A549 (cell line): ENCODE data around the gene SETDB2. TPM values are rescaled to one million over a fixed set of nuclear protein-coding genes. Genes with fewer than 3 reads are reported as not detected.

ENCODE experiments used
- ATAC-seq, 2 experiments: fragments of 200-7000 bp in 1 of 2; fragments of >200 bp in 1 of 2; cut with Nextera tagmentation in 1 of 2; cut with Tn5 transposase in 1 of 2; 3 replicates each; pipeline versions ENCODE4 v1.8.0 to v1.9.1; 2018 to 2020; ENCODE audit warnings: mild to moderate bottlenecking in 1 of 2, moderate library complexity in 1 of 2
- CTCF ChIA-PET: fragments of 300-600 bp; sonication (Branson Sonifier 250); formaldehyde crosslinking; extraction: SDS; loops from one replicate; lab custom pipeline; 2021; ENCODE audit warnings: antibody characterized with exemption, inconsistent platforms; lab: Yijun Ruan, JAX
- POLR2A ChIA-PET: fragments of 350-600 bp; formaldehyde crosslinking; extraction: SDS; loops from one replicate; lab custom pipeline; 2021; ENCODE audit warnings: antibody characterized with exemption, inconsistent platforms; lab: Yijun Ruan, JAX
- DNase-seq, 2 experiments: peaks; one replicate each; pipeline versions ENCODE4 v3.0.0 to v3.0.0-alpha.2; 2011 to 2016; ENCODE audit warnings: low read depth in 1 of 2, low spot score in 1 of 2
- FAIRE-seq: peaks from 2 replicates; lab custom pipeline; 2011; peaks lifted over from hg19 to GRCh38; lab: Jason Lieb, UNC
- H3K27ac ChIP-seq, 2 experiments: fragments of >200 bp; sonication (Bioruptor Twin); formaldehyde crosslinking; 3 replicates each; pipeline ENCODE4 v1.5.1; 2016 to 2017
- H3K4me1 ChIP-seq: fragments of >200 bp; sonication (Bioruptor Twin); formaldehyde crosslinking; 3 replicates; pipeline ENCODE4 v1.6.1; 2016
- H3K4me2 ChIP-seq: fragments of >200 bp; sonication (Bioruptor Twin); formaldehyde crosslinking; 3 replicates; pipeline ENCODE4 v1.6.1; 2016
- H3K4me3 ChIP-seq: fragments of >200 bp; sonication (Bioruptor Twin); formaldehyde crosslinking; 3 replicates; pipeline ENCODE4 v1.5.1; 2016
- H3K9me3 ChIP-seq: fragments of >200 bp; sonication (Bioruptor Twin); formaldehyde crosslinking; 3 replicates; pipeline ENCODE4 v1.6.1; 2016
- BHLHE40 ChIP-seq: IDR thresholded peaks from 2 replicates; pipeline ENCODE4 v1.6.1; 2012; ENCODE audit warnings: low read depth, low read length, inconsistent platforms
- CBX8 ChIP-seq: fragments of 200-600 bp; sonication (generic); IDR thresholded peaks from 2 replicates; pipeline ENCODE4 v1.6.1; 2016
- CEBPB ChIP-seq, 2 experiments: fragments of >200 bp in 1 of 2; sonication (Bioruptor Twin) in 1 of 2; formaldehyde crosslinking in 1 of 2; IDR thresholded peaks; 2 replicates each; pipeline ENCODE4 v1.6.1; 2012 to 2016
- CHD2 ChIP-seq: fragments of 150-350 bp; IDR thresholded peaks from 2 replicates; pipeline ENCODE4 v1.6.1; 2014; ENCODE audit warnings: low read length; ENCODE audit not compliant: partially characterized antibody
- EHF ChIP-seq: fragments of 250-450 bp; sonication (Bioruptor Pico); IDR thresholded peaks from 2 replicates; pipeline ENCODE4 v1.5.0; 2020; ENCODE audit warnings: mild to moderate bottlenecking
- EP300 ChIP-seq, 2 experiments: fragments of >200 bp; sonication (Bioruptor Twin); formaldehyde crosslinking; IDR thresholded peaks; 2 replicates in 1 of 2; 3 replicates in 1 of 2; pipeline ENCODE4 v1.6.1; 2016 to 2017
- ESRRA ChIP-seq: fragments of 150-350 bp; IDR thresholded peaks from 2 replicates; pipeline ENCODE4 v1.6.1; 2014; ENCODE audit warnings: mild to moderate bottlenecking, low read length, borderline replicate concordance
- GATA3 ChIP-seq: IDR thresholded peaks from 2 replicates; pipeline ENCODE4 v1.6.1; 2012; ENCODE audit warnings: borderline replicate concordance
- HMGXB4 ChIP-seq: fragments of 250-450 bp; sonication (Bioruptor Pico); IDR thresholded peaks from 2 replicates; pipeline ENCODE4 v1.5.0; 2021; ENCODE audit warnings: mild to moderate bottlenecking, moderate library complexity, borderline replicate concordance
- HOXA7 ChIP-seq: fragments of 250-450 bp; sonication (Bioruptor Pico); IDR thresholded peaks from 2 replicates; pipeline ENCODE4 v1.5.0; 2020; ENCODE audit warnings: mild to moderate bottlenecking, moderate library complexity
- HOXB13 ChIP-seq: fragments of 250-450 bp; sonication (Bioruptor Pico); IDR thresholded peaks from 2 replicates; pipeline ENCODE4 v1.5.0; 2020; ENCODE audit warnings: low read depth, mild to moderate bottlenecking, moderate library complexity
- JUN ChIP-seq, 2 experiments: fragments of >200 bp; sonication (Bioruptor Twin); formaldehyde crosslinking; IDR thresholded peaks; 2 replicates in 1 of 2; 3 replicates in 1 of 2; pipeline ENCODE4 v1.6.1; 2016 to 2017
- KDM5A ChIP-seq: fragments of 200-600 bp; sonication (generic); IDR thresholded peaks from 2 replicates; pipeline ENCODE4 v1.6.1; 2016; ENCODE audit warnings: antibody characterized with exemption, mild to moderate bottlenecking
- MAFK ChIP-seq: fragments of 450-650 bp; IDR thresholded peaks from 2 replicates; pipeline ENCODE4 v1.6.1; 2014; ENCODE audit not compliant: partially characterized antibody
- NPAS2 ChIP-seq: fragments of 250-450 bp; sonication (Bioruptor Pico); IDR thresholded peaks from 2 replicates; pipeline ENCODE4 v1.8.0; 2022; ENCODE audit warnings: mild to moderate bottlenecking, moderate library complexity, borderline replicate concordance
- NR3C1 ChIP-seq: fragments of >200 bp; sonication (Bioruptor Twin); formaldehyde crosslinking; IDR thresholded peaks from 3 replicates; pipeline ENCODE4 v1.6.1; 2017
- PBX3 ChIP-seq: IDR thresholded peaks from 2 replicates; pipeline ENCODE4 v1.6.1; 2012
- PHF8 ChIP-seq: fragments of 200-600 bp; sonication (generic); IDR thresholded peaks from 2 replicates; pipeline ENCODE4 v1.6.1; 2016; ENCODE audit warnings: low read depth, mild to moderate bottlenecking, antibody characterized with exemption, moderate library complexity, borderline replicate concordance
- POLR2A ChIP-seq: IDR thresholded peaks from 2 replicates; pipeline ENCODE4 v1.6.1; 2012; ENCODE audit warnings: mild to moderate bottlenecking, low read length
- RARB ChIP-seq: fragments of 250-450 bp; sonication (Bioruptor Pico); IDR thresholded peaks from 2 replicates; pipeline ENCODE4 v1.8.0; 2021; ENCODE audit warnings: mild to moderate bottlenecking, moderate library complexity
- RNF2 ChIP-seq: fragments of 200-600 bp; sonication (generic); IDR thresholded peaks from 2 replicates; pipeline ENCODE4 v1.6.1; 2016; ENCODE audit warnings: low read depth, mild to moderate bottlenecking, antibody characterized with exemption, moderate library complexity, borderline replicate concordance
- ZC3H11A ChIP-seq: fragments of 450-650 bp; IDR thresholded peaks from 2 replicates; pipeline ENCODE4 v1.6.1; 2014; ENCODE audit warnings: antibody characterized with exemption, mild to moderate bottlenecking
- ZFP36 ChIP-seq: fragments of 450-650 bp; IDR thresholded peaks from 2 replicates; pipeline ENCODE4 v1.6.1; 2014; ENCODE audit warnings: borderline replicate concordance; ENCODE audit not compliant: partially characterized antibody
- ZNF302 ChIP-seq: fragments of 250-450 bp; sonication (Bioruptor Pico); IDR thresholded peaks from 2 replicates; pipeline ENCODE4 v1.9.0; 2021; ENCODE audit warnings: inconsistent platforms, mild to moderate bottlenecking, moderate library complexity
- ZSCAN20 ChIP-seq: fragments of 250-450 bp; sonication (Bioruptor Pico); IDR thresholded peaks from 2 replicates; pipeline ENCODE4 v1.8.0; 2022; ENCODE audit warnings: mild to moderate bottlenecking, moderate library complexity
- WGBS: methylation state at CpG from one replicate; pipeline ENCODE4 v1.1.6; 2017; ENCODE audit errors: missing lambda C conversion rate; 5-methylcytosine and 5-hydroxymethylcytosine counted together
- polyA plus RNA-seq, 4 experiments: library from polyadenylated mRNA; depleted of rRNA in 3 of 4; stranded (reverse); fragments of >200 nt; fragmentation: RNase III in 1 of 4; extraction: RNeasy Plus Mini Kit Qiagen cat#74134 plus additional on column Dnase treatment in 1 of 4; gene quantifications; 2 replicates in 3 of 4; 3 replicates in 1 of 4; pipeline ENCODE4 v1.2.3, GENCODE V29; 2011 to 2017
- TF ChIP-seq, protein P1 (sequence below): IDR thresholded peaks from 2 replicates; pipeline ENCODE4 v1.6.1; 2012
- TF ChIP-seq, protein P2 (sequence below): fragments of 250-450 bp; sonication (Bioruptor Pico); IDR thresholded peaks from 2 replicates; pipeline ENCODE4 v1.5.0; 2020; ENCODE audit warnings: low read depth, mild to moderate bottlenecking, moderate library complexity
- TF ChIP-seq, protein P3 (sequence below): fragments of 450-650 bp; IDR thresholded peaks from 2 replicates; pipeline ENCODE4 v1.6.1; 2014; ENCODE audit warnings: antibody characterized with exemption
- TF ChIP-seq, protein P4 (sequence below): IDR thresholded peaks from 2 replicates; pipeline ENCODE4 v1.6.1; 2012; ENCODE audit warnings: low read depth, borderline replicate concordance

The SETDB2 gene
- polyA plus RNA-seq, 2 of the 4 experiments (the other 2 are of a cell fraction), result 1.3 to 4.6 TPM

DNA sequence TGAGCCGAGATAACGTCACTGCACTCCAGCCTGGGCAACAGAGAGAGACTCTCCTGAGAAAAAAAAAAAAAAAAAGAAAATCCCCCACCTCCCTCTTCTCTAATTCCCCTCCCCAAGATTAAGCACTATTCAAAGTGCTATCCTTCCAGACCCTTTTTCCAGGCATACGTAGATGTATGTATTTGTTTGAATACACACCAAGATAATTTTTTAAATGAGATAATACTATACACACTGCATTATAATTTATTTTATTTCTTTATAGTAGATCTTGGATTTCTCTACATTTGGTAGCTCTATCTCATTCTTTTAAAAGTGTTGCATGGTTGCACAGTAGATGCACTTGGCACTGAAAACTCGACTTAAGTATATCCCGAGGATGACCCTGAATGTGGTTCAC lies 32.7 kb upstream of the SETDB2 start:
- ATAC-seq (no peak), FAIRE-seq (no peak), DNase-seq (no peak)
- Histone ChIP-seq H3K4me1 (no peaks in the 10 kb centered on the region), H3K9me3 (no peaks in the 10 kb centered on the region), H3K4me3 (no peak overlapping the region), H3K27ac (no peak overlapping the region), H3K4me2 (no peak overlapping the region)
- ChIA-PET CTCF (interaction anchor here (1.4 kb wide), 1 partner anchor 117 kb away, joined by 3 read pairs; no protein-coding TSS in a partner anchor), POLR2A (no interaction called here)
- no peak for TF ChIP-seq GATA3
- TF ChIP-seq, protein P1, sequence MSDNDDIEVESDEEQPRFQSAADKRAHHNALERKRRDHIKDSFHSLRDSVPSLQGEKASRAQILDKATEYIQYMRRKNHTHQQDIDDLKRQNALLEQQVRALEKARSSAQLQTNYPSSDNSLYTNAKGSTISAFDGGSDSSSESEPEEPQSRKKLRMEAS, result no peak
- TF ChIP-seq CBX8, result no peak
- TF ChIP-seq, protein P2, sequence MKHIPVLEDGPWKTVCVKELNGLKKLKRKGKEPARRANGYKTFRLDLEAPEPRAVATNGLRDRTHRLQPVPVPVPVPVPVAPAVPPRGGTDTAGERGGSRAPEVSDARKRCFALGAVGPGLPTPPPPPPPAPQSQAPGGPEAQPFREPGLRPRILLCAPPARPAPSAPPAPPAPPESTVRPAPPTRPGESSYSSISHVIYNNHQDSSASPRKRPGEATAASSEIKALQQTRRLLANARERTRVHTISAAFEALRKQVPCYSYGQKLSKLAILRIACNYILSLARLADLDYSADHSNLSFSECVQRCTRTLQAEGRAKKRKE, result no peak
- TF ChIP-seq, protein P3, sequence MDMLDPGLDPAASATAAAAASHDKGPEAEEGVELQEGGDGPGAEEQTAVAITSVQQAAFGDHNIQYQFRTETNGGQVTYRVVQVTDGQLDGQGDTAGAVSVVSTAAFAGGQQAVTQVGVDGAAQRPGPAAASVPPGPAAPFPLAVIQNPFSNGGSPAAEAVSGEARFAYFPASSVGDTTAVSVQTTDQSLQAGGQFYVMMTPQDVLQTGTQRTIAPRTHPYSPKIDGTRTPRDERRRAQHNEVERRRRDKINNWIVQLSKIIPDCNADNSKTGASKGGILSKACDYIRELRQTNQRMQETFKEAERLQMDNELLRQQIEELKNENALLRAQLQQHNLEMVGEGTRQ, result no peak
- TF ChIP-seq, protein P4, sequence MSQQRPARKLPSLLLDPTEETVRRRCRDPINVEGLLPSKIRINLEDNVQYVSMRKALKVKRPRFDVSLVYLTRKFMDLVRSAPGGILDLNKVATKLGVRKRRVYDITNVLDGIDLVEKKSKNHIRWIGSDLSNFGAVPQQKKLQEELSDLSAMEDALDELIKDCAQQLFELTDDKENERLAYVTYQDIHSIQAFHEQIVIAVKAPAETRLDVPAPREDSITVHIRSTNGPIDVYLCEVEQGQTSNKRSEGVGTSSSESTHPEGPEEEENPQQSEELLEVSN, result no peak
- no peak for TF ChIP-seq RARB (CRISPR knock-in tag)
- no peak for TF ChIP-seq EP300 (IDR thresholded peaks at IDR 0.05)
- TF ChIP-seq HMGXB4, result no peak
- TF ChIP-seq EHF (CRISPR knock-in tag), result no peak
- WGBS, result 85% methylated on average over 5 of the region's 5 CpGs

DNA sequence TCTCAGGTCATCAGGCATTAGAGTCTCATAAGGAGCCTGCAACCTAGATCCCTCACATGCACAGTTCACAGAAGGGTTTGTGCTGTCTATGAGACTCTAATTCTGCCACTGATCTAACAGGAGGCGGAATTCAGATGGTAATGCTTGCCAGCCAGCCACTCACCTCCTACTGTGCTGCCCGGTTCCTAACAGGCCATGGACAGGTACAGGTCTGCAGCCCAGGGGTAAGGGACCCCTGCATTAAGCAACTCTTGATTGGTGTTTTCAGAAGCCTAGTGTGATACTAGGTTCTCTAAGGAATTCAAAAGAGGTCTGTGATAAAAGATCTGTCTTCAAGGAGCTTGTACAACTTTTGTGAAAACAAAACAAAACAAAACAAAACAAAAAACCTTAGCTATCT lies 31.3 kb upstream of the SETDB2 start:
- no peak overlapping the region for H3K4me3 ChIP-seq
- CTCF ChIA-PET, result no interaction called here
- WGBS, result no CpG with 5 or more reads among the region's 2 CpGs
- no peaks in the 10 kb centered on the region for H3K4me1 ChIP-seq
- no peak for FAIRE-seq
- no peak for TF ChIP-seq POLR2A
- no peak for TF ChIP-seq ZFP36
- TF ChIP-seq JUN (IDR thresholded peaks at IDR 0.05), result no peak
- no peak for TF ChIP-seq CHD2
- no peak for TF ChIP-seq CBX8
- TF ChIP-seq RARB (CRISPR knock-in tag), result no peak
- no peak for TF ChIP-seq ZSCAN20 (CRISPR knock-in tag)
- no peak for TF ChIP-seq ESRRA
- TF ChIP-seq, all 56 proteins: peak for 0
- DNase-seq (no peak), ATAC-seq (no peak)
- POLR2A ChIA-PET, result no interaction called here
- H3K9me3 ChIP-seq, result no peaks in the 10 kb centered on the region
- no peak overlapping the region for H3K27ac ChIP-seq
- H3K4me2 ChIP-seq, result no peak overlapping the region

DNA sequence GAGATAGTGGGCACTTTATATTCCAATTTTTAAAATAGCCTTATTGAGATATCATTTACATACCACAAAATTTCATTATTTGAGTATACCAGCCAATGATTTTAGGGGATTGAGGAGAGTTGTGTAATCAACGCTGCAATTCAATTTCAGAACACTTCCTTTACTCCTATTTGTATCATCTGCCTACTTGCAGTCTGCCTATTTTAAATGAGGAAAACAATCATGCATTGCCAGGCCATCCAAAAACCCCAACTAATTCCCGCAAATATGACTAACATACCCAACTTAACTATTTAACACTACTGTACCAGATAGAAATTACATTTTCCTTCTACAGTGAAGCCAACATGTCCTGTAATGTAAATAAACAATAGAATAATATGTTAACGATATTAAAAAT lies 26.9 kb upstream of the SETDB2 start:
- CTCF ChIA-PET, result no interaction called here
- Histone ChIP-seq H3K4me3 (no peak overlapping the region), H3K4me1 (no peaks in the 10 kb centered on the region), H3K27ac (no peak overlapping the region), H3K4me2 (no peak overlapping the region), H3K9me3 (no peaks in the 10 kb centered on the region)
- ATAC-seq (no peak), FAIRE-seq (no peak), DNase-seq (no peak)
- TF ChIP-seq ZC3H11A, result no peak
- no peak for TF ChIP-seq BHLHE40
- TF ChIP-seq HOXB13, result no peak
- TF ChIP-seq ESRRA, result no peak
- TF ChIP-seq, protein P1, result no peak
- TF ChIP-seq PBX3, result no peak
- no peak for TF ChIP-seq RNF2
- no peak for TF ChIP-seq MAFK
- no peak for TF ChIP-seq JUN (IDR thresholded peaks at IDR 0.05)
- TF ChIP-seq ZNF302 (CRISPR knock-in tag), result no peak
- TF ChIP-seq NPAS2, result no peak
- no peak for TF ChIP-seq PHF8
- TF ChIP-seq KDM5A, result no peak
- no peak for TF ChIP-seq GATA3
- TF ChIP-seq CEBPB (IDR thresholded peaks at IDR 0.05), result no peak
- TF ChIP-seq, protein P2, result no peak
- no peak for TF ChIP-seq HOXA7 (CRISPR knock-in tag)
- no peak for TF ChIP-seq NR3C1
- 86% methylated on average over 3 of the region's 3 CpGs for WGBS
- POLR2A ChIA-PET, result no interaction called here
